GM12878 (cell line): Measurements from ENCODE around the gene AGO4.

Source experiments
- GABPA ChIP-seq: IDR thresholded peaks from 2 replicates; pipeline ENCODE4 v1.6.1; 2014; ENCODE audit warnings: antibody characterized with exemption, low read depth, mild to moderate bottlenecking, inconsistent platforms
- NR2C2 ChIP-seq: IDR thresholded peaks from 2 replicates; pipeline ENCODE4 v1.6.1; 2011; ENCODE audit warnings: borderline replicate concordance, low read depth; ENCODE audit not compliant: control insufficient read depth, insufficient read length
- SPI1 ChIP-seq: IDR thresholded peaks from 2 replicates; pipeline ENCODE4 v1.6.1; 2011; ENCODE audit warnings: low read depth, mild to moderate bottlenecking, low read length, moderate library complexity, borderline replicate concordance; ENCODE audit not compliant: insufficient read depth
- TF ChIP-seq, protein P1 (sequence below), 3 experiments: IDR thresholded peaks in 2 of 3; conservative IDR thresholded peaks in 1 of 3; 2 replicates each; pipeline ENCODE4 v1.5.1; 2011; ENCODE audit warnings: low read depth in 3 of 3, low read length in 3 of 3, mild to moderate bottlenecking in 3 of 3, control low read depth in 2 of 3, moderate library complexity in 2 of 3, inconsistent platforms in 1 of 3, mixed read lengths in 1 of 3; ENCODE audit not compliant: control insufficient read depth in 2 of 3, insufficient read depth in 1 of 3; ENCODE audit errors: extremely low read depth in 1 of 3

DNA sequence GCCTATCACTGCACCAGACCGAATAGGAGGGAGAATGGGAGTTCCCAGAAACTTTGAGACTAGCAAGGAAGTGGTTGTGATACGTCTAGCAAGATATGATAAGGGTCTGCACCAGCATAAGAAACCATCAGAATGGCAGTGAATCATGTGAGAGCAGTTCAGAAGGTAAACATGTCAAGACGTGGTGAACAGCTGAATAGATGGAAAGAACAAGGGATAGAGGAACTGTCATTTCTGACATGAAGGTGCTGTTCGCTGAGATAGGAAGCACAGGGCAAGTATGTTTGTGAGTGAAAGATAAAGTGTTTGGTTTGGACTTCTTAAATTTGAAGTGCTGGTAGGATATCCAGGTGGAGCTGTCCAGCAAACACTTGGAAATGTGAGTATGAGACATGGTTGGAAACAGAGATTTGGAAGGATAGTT lies 74.0 kb downstream of the AGO4 start:
- no peak for TF ChIP-seq GABPA
- TF ChIP-seq, protein P1, sequence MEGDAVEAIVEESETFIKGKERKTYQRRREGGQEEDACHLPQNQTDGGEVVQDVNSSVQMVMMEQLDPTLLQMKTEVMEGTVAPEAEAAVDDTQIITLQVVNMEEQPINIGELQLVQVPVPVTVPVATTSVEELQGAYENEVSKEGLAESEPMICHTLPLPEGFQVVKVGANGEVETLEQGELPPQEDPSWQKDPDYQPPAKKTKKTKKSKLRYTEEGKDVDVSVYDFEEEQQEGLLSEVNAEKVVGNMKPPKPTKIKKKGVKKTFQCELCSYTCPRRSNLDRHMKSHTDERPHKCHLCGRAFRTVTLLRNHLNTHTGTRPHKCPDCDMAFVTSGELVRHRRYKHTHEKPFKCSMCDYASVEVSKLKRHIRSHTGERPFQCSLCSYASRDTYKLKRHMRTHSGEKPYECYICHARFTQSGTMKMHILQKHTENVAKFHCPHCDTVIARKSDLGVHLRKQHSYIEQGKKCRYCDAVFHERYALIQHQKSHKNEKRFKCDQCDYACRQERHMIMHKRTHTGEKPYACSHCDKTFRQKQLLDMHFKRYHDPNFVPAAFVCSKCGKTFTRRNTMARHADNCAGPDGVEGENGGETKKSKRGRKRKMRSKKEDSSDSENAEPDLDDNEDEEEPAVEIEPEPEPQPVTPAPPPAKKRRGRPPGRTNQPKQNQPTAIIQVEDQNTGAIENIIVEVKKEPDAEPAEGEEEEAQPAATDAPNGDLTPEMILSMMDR (IDR thresholded peaks at IDR 0.05 in 2 of 3, conservative IDR thresholded peaks at IDR 0.05 in 1 of 3; ENCODE audit: control insufficient read depth in 2 of 3, extremely low read depth in 1 of 3, insufficient read depth in 1 of 3, low read depth in 3 of 3, low read length in 3 of 3) = no peak
- no peak for TF ChIP-seq NR2C2
- no peak for TF ChIP-seq SPI1
